Measurements from ENCODE around the gene SPAST.
"Not testable (repeated sequence)": the region's sequence is repeated elsewhere in the genome, so short reads cannot be mapped to it uniquely, and the experiment has no call there.

SPAST gene

GRCh38 chr2:32128636-32129035 lies 65.3 kb downstream of the SPAST start:
- no peak for DNase-seq

- no peak for DNase-seq
These were observed 65.7 kb downstream of the SPAST start for GRCh38 chr2:32129086-32129485.

GRCh38 chr2:32135409-32135808 lies 72.1 kb downstream of the SPAST start:
- DNase-seq = no peak

- DNase-seq = no peak
These were observed 72.7 kb downstream of the SPAST start for GRCh38 chr2:32136097-32136496.

- DNase-seq = not testable (repeated sequence)
These were observed 88.2 kb downstream of the SPAST start for GRCh38 chr2:32151544-32151943.

- no peak for DNase-seq
These were observed 96.3 kb downstream of the SPAST start for GRCh38 chr2:32159678-32160077.

- no peak for DNase-seq
These were observed 97.9 kb downstream of the SPAST start for GRCh38 chr2:32161296-32161695.

- not testable (repeated sequence) for DNase-seq
These were observed 100.9 kb downstream of the SPAST start for GRCh38 chr2:32164254-32164653.

GRCh38 chr2:32165027-32165347 lies 101.6 kb downstream of the SPAST start:
- not testable (repeated sequence) for DNase-seq

- no peak for DNase-seq
These were observed 102.8 kb downstream of the SPAST start for GRCh38 chr2:32166115-32166574.

- DNase-seq = no peak
These were observed 105.2 kb downstream of the SPAST start for GRCh38 chr2:32168513-32168912.

GRCh38 chr2:32172870-32173269 lies 109.5 kb downstream of the SPAST start:
- no peak for DNase-seq

- DNase-seq = no peak
These were observed 119.3 kb downstream of the SPAST start for GRCh38 chr2:32182667-32183066.

GRCh38 chr2:32189011-32189410 lies 125.7 kb downstream of the SPAST start:
- no peak for DNase-seq

GRCh38 chr2:32192418-32192817 lies 129.1 kb downstream of the SPAST start:
- DNase-seq = no peak

- DNase-seq = no peak
These were observed 137.5 kb downstream of the SPAST start for GRCh38 chr2:32200814-32201213.

GRCh38 chr2:32203428-32203827 lies 140.1 kb downstream of the SPAST start:
- DNase-seq = not testable (repeated sequence)
